HG03457 (cell line): Measurements from ENCODE around the gene INTS13.
"Not testable (repeated sequence)": the region's sequence is repeated elsewhere in the genome, so short reads cannot be mapped to it uniquely, and the experiment has no call there.

Experiments
- ATAC-seq: cut with Tn5 transposase; IDR thresholded peaks from one replicate; pipeline ENCODE4 v1.9.1; 2021; ENCODE audit warnings: moderate number of reproducible peaks; ENCODE audit not compliant: unreplicated experiment

Gene INTS13

DNA sequence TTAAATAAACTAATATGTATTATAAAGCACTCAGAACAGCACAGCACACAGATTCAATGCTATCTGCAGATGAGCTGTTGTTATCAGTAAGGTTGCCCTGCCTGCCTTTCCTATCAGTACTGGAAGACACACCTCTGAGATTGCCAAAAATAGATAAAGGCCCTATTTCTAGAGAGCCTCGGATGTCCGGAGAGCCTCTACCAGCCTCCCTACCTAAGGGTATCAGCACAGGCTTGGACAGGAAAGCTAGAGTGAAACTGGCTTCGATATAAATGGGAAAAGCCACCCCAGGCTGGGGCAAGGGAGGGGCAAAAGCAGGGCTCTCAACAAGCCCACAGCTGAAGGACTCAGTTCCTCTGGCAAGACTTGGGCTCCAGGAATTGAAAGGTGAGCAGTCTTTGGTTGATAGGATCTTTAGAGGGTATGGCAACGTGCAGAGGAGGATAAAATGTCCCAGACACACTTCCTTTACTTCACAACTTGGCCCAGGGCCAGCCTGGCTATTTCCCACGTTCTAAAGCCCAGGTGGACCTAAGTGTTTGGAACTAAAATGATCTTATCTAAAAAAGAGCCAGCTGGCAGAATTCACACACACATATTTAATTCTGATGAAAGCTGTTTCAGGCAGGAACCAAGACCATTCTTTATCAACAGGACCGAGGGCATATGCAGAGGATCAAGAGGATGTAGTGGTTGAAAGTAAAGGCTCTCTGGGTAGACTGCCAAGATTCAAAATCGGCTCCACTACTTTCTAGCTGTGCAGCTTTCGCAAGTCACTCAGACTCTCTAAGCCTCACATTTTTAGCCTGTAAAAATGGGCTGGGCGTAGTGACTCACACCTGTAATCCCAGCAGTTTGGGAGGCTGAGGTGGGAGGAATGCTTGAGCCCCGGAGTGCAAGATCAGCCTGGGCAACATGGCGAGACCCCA, 67.0 kb downstream of the INTS13 start:
- ATAC-seq = no peak

DNA sequence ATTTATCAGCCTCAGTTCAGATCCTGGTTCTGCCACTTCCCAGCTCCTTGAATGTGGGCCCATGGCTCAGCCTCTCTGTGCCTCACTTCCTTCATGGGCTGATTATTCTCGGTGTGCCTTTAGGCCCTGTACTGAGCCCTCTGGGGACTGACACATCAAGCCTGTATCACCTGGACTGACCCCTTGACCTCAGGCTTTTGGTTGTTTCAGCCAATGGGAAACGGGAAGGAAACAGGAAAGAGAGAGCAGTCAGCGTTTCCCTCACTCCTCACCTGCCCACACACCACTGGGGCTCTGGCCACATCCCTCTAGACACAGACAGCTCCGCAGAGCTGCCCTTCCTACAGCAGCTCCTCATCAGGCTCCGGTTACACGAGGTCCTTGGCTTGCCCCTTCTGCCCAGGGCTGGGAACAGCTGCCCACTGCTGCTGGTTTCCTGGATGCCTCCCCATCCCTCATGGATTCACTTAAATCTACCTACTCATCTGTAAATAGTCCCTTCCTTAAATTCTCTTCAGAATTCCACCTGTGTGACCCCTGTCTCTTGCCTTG, 67.8 kb downstream of the INTS13 start:
- ATAC-seq = no peak

DNA sequence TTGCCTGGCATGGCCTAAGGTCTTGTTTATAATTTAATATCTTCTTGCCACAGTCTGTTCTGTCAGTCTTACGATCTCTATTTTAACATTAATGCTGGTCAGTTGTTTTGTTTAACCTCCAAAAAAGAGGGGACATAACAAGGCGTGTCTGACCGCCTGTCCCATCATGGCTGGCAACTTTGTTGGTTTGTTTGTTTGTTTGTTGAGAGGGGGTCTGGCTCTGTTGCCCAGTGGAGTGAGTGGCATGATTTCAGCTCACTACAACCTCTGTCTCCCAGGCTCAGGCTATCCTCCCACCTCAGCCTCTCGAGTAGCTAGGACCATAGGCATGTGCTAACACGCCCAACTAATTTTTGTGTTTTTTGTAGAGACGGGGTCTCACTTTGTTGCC, 68.7 kb downstream of the INTS13 start:
- ATAC-seq = no peak

DNA sequence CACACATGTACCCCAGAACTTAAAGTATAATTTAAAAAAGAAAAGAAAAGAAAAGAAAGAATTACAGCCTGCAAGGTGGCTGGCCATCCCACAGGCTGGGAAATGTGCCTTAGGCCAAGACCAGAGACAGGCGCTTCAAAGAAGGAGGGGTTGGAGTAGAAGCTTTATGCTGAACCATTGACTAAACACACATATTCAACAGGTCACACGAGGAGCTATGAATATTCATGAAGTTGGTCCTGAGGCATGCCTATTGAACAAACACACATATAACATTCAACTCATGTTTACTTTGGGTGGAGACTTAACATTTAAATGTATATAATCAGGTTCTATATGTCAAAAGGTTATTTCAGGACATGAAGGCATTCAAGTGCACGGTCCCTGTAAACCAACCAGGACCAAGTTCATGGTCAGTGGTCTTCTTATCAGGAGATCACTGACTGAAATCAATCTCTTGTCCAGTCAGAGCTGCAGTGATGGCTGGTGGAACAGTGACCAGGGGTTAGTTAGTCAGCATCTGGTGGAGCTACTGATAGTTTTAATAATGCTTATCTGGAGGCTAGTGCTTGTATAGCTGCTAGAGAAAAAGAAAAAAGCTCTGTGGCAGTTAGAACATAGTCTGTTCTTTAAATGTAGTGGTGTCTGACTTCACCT, 69.2 kb downstream of the INTS13 start:
- ATAC-seq = no peak

DNA sequence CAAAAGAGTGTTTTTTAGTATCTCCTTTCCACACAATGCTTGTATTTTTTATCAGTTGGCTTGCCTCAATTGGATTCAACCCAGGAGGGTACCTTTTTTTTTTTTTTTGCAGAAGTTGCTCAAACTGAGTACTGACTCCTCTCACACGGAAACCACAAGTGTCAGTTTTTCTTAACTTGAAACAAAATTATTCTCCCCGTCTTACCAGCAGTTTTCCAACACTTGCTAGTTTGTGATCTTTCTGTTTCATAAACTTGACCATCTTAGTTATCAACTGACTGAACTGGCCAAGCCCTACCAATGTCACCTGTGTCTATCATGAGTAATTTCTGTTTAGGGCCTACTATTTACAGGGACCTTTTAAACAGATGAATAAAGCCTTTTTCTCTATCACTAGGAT, 70.7 kb downstream of the INTS13 start:
- peak; percentile 51 for ATAC-seq

- ATAC-seq = no peak
These were observed 74.3 kb downstream of the INTS13 start for GRCh38 chr12:26863515-26863914.

DNA sequence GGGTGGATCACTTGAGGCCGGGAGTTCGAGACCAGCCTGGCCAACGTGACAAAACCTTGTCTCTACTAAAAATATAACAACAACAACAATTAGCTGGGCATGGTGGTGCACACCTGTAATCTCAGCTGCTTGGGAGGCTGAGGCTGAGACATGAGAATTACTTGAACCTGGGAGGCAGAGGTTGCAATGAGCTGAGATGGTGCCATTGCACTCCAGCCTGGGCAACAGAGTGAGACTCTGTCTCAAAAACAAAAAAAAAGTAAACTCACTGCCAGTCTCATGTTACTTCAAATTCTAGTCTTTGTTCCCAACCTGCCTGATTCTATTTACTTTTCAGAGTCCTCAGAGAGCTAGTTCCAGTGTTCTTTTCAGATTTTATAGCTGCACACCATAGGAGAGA, 75.0 kb downstream of the INTS13 start:
- ATAC-seq = not testable (repeated sequence)

DNA sequence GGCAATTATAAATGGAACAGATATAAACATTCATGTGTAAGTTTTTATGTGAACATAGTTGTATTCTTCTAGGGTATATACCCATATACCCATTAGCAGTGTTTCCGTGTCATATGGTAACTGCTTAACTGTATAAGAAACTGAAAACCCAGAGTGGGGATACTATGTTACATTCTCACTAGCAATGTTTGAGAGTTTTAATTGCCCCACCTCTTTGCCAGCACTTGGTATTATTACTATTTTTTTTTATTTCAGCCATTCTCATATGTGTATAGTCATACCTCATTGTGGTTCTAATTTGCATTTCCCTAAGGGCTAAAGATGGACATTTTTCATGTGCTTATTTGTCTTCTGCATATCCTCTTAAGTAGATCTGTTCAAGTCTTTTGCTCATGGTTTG, 76.1 kb downstream of the INTS13 start:
- no peak for ATAC-seq

- no peak for ATAC-seq
These were observed 80.2 kb downstream of the INTS13 start for GRCh38 chr12:26857465-26858176.

DNA sequence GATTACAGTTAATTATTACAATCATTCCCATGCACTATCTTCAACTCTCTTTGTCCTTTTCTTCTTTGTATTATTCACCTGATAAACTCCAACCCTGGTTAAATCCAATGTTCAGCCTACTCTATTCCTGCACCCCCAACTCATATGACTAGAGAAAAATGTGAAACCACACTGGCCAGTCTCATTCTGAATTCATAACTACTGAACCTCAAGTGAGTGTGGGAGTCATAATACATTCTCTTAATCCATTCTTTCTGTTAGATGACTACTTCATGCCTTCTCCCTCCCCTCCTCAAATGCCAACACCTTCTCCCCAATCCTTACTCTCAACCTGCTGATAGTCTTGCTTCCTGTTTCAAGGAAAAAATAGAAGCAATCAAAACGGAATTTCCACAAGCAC, 82.4 kb downstream of the INTS13 start:
- ATAC-seq = no peak
